ENCODE results near the gene AUTS2.

GRCh38 chr7:70726294-70726693 is 1128.0 kb downstream of the AUTS2 start:
- TF ChIP-seq POLR2AphosphoS5 (IDR thresholded peaks at IDR 0.05) (no peak), RAD21 (conservative IDR thresholded peaks at IDR 0.05) (no peak), EP300 (conservative IDR thresholded peaks at IDR 0.05; ENCODE audit: poor library complexity, severe bottlenecking) (no peak), SMC3 (conservative IDR thresholded peaks at IDR 0.05; ENCODE audit: poor library complexity) (no peak), TAF1 (IDR thresholded peaks at IDR 0.05; ENCODE audit: low read depth) (no peak)
- TF ChIP-seq, protein P1, sequence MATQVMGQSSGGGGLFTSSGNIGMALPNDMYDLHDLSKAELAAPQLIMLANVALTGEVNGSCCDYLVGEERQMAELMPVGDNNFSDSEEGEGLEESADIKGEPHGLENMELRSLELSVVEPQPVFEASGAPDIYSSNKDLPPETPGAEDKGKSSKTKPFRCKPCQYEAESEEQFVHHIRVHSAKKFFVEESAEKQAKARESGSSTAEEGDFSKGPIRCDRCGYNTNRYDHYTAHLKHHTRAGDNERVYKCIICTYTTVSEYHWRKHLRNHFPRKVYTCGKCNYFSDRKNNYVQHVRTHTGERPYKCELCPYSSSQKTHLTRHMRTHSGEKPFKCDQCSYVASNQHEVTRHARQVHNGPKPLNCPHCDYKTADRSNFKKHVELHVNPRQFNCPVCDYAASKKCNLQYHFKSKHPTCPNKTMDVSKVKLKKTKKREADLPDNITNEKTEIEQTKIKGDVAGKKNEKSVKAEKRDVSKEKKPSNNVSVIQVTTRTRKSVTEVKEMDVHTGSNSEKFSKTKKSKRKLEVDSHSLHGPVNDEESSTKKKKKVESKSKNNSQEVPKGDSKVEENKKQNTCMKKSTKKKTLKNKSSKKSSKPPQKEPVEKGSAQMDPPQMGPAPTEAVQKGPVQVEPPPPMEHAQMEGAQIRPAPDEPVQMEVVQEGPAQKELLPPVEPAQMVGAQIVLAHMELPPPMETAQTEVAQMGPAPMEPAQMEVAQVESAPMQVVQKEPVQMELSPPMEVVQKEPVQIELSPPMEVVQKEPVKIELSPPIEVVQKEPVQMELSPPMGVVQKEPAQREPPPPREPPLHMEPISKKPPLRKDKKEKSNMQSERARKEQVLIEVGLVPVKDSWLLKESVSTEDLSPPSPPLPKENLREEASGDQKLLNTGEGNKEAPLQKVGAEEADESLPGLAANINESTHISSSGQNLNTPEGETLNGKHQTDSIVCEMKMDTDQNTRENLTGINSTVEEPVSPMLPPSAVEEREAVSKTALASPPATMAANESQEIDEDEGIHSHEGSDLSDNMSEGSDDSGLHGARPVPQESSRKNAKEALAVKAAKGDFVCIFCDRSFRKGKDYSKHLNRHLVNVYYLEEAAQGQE (IDR thresholded peaks at IDR 0.05; ENCODE audit: borderline replicate concordance) = no peak
- TF ChIP-seq, protein P2, sequence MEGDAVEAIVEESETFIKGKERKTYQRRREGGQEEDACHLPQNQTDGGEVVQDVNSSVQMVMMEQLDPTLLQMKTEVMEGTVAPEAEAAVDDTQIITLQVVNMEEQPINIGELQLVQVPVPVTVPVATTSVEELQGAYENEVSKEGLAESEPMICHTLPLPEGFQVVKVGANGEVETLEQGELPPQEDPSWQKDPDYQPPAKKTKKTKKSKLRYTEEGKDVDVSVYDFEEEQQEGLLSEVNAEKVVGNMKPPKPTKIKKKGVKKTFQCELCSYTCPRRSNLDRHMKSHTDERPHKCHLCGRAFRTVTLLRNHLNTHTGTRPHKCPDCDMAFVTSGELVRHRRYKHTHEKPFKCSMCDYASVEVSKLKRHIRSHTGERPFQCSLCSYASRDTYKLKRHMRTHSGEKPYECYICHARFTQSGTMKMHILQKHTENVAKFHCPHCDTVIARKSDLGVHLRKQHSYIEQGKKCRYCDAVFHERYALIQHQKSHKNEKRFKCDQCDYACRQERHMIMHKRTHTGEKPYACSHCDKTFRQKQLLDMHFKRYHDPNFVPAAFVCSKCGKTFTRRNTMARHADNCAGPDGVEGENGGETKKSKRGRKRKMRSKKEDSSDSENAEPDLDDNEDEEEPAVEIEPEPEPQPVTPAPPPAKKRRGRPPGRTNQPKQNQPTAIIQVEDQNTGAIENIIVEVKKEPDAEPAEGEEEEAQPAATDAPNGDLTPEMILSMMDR (IDR thresholded peaks at IDR 0.05; ENCODE audit: poor library complexity, severe bottlenecking) = no peak
